ENCODE measurements around the gene MAP4K3. TPM values are rescaled to one million over a fixed set of nuclear protein-coding genes. Genes with fewer than 3 reads are reported as not detected.

The MAP4K3 gene
- total and polyA plus RNA-seq, 2 donors (not counting 1 experiment from before 2014, with no cell fraction given), result 1.3 to 28.3 TPM

- Histone ChIP-seq H3K4me3 (ENCODE audit: control extremely low read depth in 1 of 5, extremely low read depth in 1 of 5, insufficient read depth in 1 of 5, low read depth in 2 of 5, low read length in 4 of 5) (no peak overlapping the region), H3K27me3 (replicated peaks in 1 of 4; ENCODE audit: control extremely low read depth in 1 of 4, control insufficient read depth in 3 of 4, insufficient read depth in 4 of 4, low read length in 3 of 4) (no peaks in the 10 kb centered on the region), H3K36me3 (replicated peaks in 1 of 2; ENCODE audit: control extremely low read depth in 1 of 2, control insufficient read depth in 1 of 2, extremely low read depth in 1 of 2, insufficient read depth in 2 of 2, low read length in 1 of 2) (no peaks in the 10 kb centered on the region), H3K9me3 (ENCODE audit: control extremely low read depth in 1 of 3, control insufficient read depth in 2 of 3, insufficient read depth in 1 of 3, low read length in 2 of 3) (no peaks in the 10 kb centered on the region), H2AFZ (ENCODE audit: insufficient read depth, low read depth, low read length, poor library complexity, severe bottlenecking) (no peak overlapping the region), H3K27ac (ENCODE audit: low read length in 2 of 2) (no peak overlapping the region), H3K4me1 (ENCODE audit: control insufficient read depth in 2 of 2, insufficient read depth in 2 of 2, low read length in 2 of 2) (peaks cover 6 to 10% of the 10 kb centered on the region in 2 donors), H4K20me1 (ENCODE audit: control insufficient read depth, insufficient read depth, low read length, poor library complexity, severe bottlenecking) (no peaks in the 10 kb centered on the region), H3K9ac (ENCODE audit: low read length) (no peak overlapping the region), H3K4me2 (replicated peaks; ENCODE audit: low read depth, low read length, poor library complexity, severe bottlenecking) (no peak overlapping the region), H3K79me2 (ENCODE audit: control insufficient read depth, insufficient read depth, low read length) (peaks cover 3% of the 10 kb centered on the region)
- intact Hi-C loops (cut with micrococcal nuclease), result no loop called here
- DNase-seq (no peak), ATAC-seq (ENCODE audit: low read depth) (no peak)
- H3K4me3 Mint-ChIP-seq, result no peak overlapping the region
- H3K27me3 Mint-ChIP-seq, result no peaks in the 10 kb centered on the region
- TF ChIP-seq CTCF (IDR thresholded peaks at IDR 0.05), result no peak
- no peak for TF ChIP-seq EZH2 (IDR thresholded peaks at IDR 0.05; ENCODE audit: borderline replicate concordance, insufficient read depth, low read depth, low read length, poor library complexity, severe bottlenecking)
- ChIA-PET POLR2A (no interaction called here), CTCF (interaction anchor here (1.0 kb wide), 1 partner anchor 165 kb away, joined by 3 read pairs; no protein-coding TSS in a partner anchor)
- no peaks in the 10 kb centered on the region for H3K9me3 Mint-ChIP-seq (ENCODE audit: insufficient read depth)
- H3K27ac Mint-ChIP-seq, result no peak overlapping the region
- no CpG with 5 or more reads among the region's 1 CpG for WGBS (ENCODE audit: insufficient coverage)
- peaks cover 9% of the 10 kb centered on the region for H3K4me1 Mint-ChIP-seq
Observed at GRCh38 chr2:39223909-39224308, 213.2 kb downstream of the MAP4K3 start.

GRCh38 chr2:39221459-39221858 is 215.6 kb downstream of the MAP4K3 start:
- ATAC-seq (ENCODE audit: low read depth), result no peak
- H3K4me1 Mint-ChIP-seq, result peaks cover 2% of the 10 kb centered on the region
- intact Hi-C loops (cut with micrococcal nuclease), result no loop called here
- POLR2A ChIA-PET, result no interaction called here
- Histone ChIP-seq H3K9me3 (ENCODE audit: control extremely low read depth in 1 of 3, control insufficient read depth in 2 of 3, insufficient read depth in 1 of 3, low read length in 2 of 3) (no peaks in the 10 kb centered on the region), H3K4me3 (ENCODE audit: control extremely low read depth in 1 of 5, extremely low read depth in 1 of 5, insufficient read depth in 1 of 5, low read depth in 2 of 5, low read length in 4 of 5) (no peak overlapping the region), H3K4me1 (ENCODE audit: control insufficient read depth in 2 of 2, insufficient read depth in 2 of 2, low read length in 2 of 2) (peaks cover 0 to 3% of the 10 kb centered on the region in 2 donors), H3K9ac (ENCODE audit: low read length) (no peak overlapping the region), H3K27me3 (replicated peaks in 1 of 4; ENCODE audit: control extremely low read depth in 1 of 4, control insufficient read depth in 3 of 4, insufficient read depth in 4 of 4, low read length in 3 of 4) (no peaks in the 10 kb centered on the region), H3K27ac (ENCODE audit: low read length in 2 of 2) (no peak overlapping the region), H4K20me1 (ENCODE audit: control insufficient read depth, insufficient read depth, low read length, poor library complexity, severe bottlenecking) (no peaks in the 10 kb centered on the region), H3K79me2 (ENCODE audit: control insufficient read depth, insufficient read depth, low read length) (no peaks in the 10 kb centered on the region), H3K4me2 (replicated peaks; ENCODE audit: low read depth, low read length, poor library complexity, severe bottlenecking) (no peak overlapping the region), H3K36me3 (replicated peaks in 1 of 2; ENCODE audit: control extremely low read depth in 1 of 2, control insufficient read depth in 1 of 2, extremely low read depth in 1 of 2, insufficient read depth in 2 of 2, low read length in 1 of 2) (no peaks in the 10 kb centered on the region), H2AFZ (ENCODE audit: insufficient read depth, low read depth, low read length, poor library complexity, severe bottlenecking) (no peak overlapping the region)
- WGBS (ENCODE audit: insufficient coverage), result 100% methylated on average over 3 of the region's 3 CpGs
- no peaks in the 10 kb centered on the region for H3K27me3 Mint-ChIP-seq
- no peak overlapping the region for H3K4me3 Mint-ChIP-seq
- DNase-seq, result no peak
- no peaks in the 10 kb centered on the region for H3K9me3 Mint-ChIP-seq (ENCODE audit: insufficient read depth)
- CTCF ChIA-PET, result interaction anchor here (1.0 kb wide), 1 partner anchor 8 kb away, joined by 3 read pairs; no protein-coding TSS in a partner anchor
- no peak for TF ChIP-seq CTCF (IDR thresholded peaks at IDR 0.05)
- no peak for TF ChIP-seq EZH2 (IDR thresholded peaks at IDR 0.05; ENCODE audit: borderline replicate concordance, insufficient read depth, low read depth, low read length, poor library complexity, severe bottlenecking)
- no peak overlapping the region for H3K27ac Mint-ChIP-seq

Data from B cell (primary cell).